T-helper 2 cell (primary cell): ENCODE data around the gene ATP5PO.
"Not testable (repeated sequence)": the region's sequence is repeated elsewhere in the genome, so short reads cannot be mapped to it uniquely, and the experiment has no call there.

Experiments used
- DNase-seq, 5 experiments: peaks; one replicate each; pipeline versions ENCODE4 v3.0.0 to v3.0.0-alpha.2; 2012 to 2022

ATP5PO gene

GRCh38 chr21:33897739-33898138, 17.9 kb downstream of the ATP5PO start:
- no peak for DNase-seq

- no peak for DNase-seq
Observed at GRCh38 chr21:33897098-33897497, 18.5 kb downstream of the ATP5PO start.

- DNase-seq: no peak
Observed at GRCh38 chr21:33896691-33897090, 18.9 kb downstream of the ATP5PO start.

- DNase-seq: no peak
Observed at GRCh38 chr21:33895356-33895755, 20.2 kb downstream of the ATP5PO start.

GRCh38 chr21:33894736-33895288, 20.8 kb downstream of the ATP5PO start:
- DNase-seq: peak in 4 of 5 experiments; percentile 9 to 68 (median 26)

GRCh38 chr21:33893917-33894316, 21.7 kb downstream of the ATP5PO start:
- DNase-seq: no peak

- DNase-seq: no peak
Observed at GRCh38 chr21:33892853-33893252, 22.8 kb downstream of the ATP5PO start.

GRCh38 chr21:33890187-33890586, 25.4 kb downstream of the ATP5PO start:
- no peak for DNase-seq

- DNase-seq: no peak
Observed at GRCh38 chr21:33886321-33886720, 29.3 kb downstream of the ATP5PO start.

GRCh38 chr21:33885172-33885514, 30.5 kb downstream of the ATP5PO start:
- DNase-seq: no peak

GRCh38 chr21:33884376-33885171, 31.0 kb downstream of the ATP5PO start:
- no peak for DNase-seq

GRCh38 chr21:33883118-33883517, 32.5 kb downstream of the ATP5PO start:
- DNase-seq: no peak

- DNase-seq: no peak
Observed at GRCh38 chr21:33881689-33882440, 33.7 kb downstream of the ATP5PO start.

- DNase-seq: no peak
Observed at GRCh38 chr21:33880626-33881025, 35.0 kb downstream of the ATP5PO start.

- no peak for DNase-seq
Observed at GRCh38 chr21:33878824-33879223, 36.8 kb downstream of the ATP5PO start.

GRCh38 chr21:33875026-33875695, 40.4 kb downstream of the ATP5PO start:
- no peak for DNase-seq

- no peak for DNase-seq
Observed at GRCh38 chr21:33874161-33874560, 41.4 kb downstream of the ATP5PO start.

GRCh38 chr21:33872881-33873515, 42.6 kb downstream of the ATP5PO start:
- DNase-seq: no peak

GRCh38 chr21:33871171-33871570, 44.4 kb downstream of the ATP5PO start:
- DNase-seq: no peak

- DNase-seq: no peak
Observed at GRCh38 chr21:33870768-33871167, 44.8 kb downstream of the ATP5PO start.

- no peak for DNase-seq
Observed at GRCh38 chr21:33869873-33870272, 45.7 kb downstream of the ATP5PO start.

- not testable (repeated sequence) for DNase-seq
Observed at GRCh38 chr21:33867868-33868267, 47.7 kb downstream of the ATP5PO start.

GRCh38 chr21:33866826-33867225, 48.8 kb downstream of the ATP5PO start:
- no peak for DNase-seq
